Measurements from ENCODE around the gene ATP11C. TPM values are rescaled to one million over a fixed set of nuclear protein-coding genes. Genes with fewer than 3 reads are reported as not detected.
"Not testable (repeated sequence)": the region's sequence is repeated elsewhere in the genome, so short reads cannot be mapped to it uniquely, and the experiment has no call there.

ATP11C gene
- total and polyA plus RNA-seq, 5 donors from 2014 or later, result 2.9 to 19.4 (median 4.4) TPM

GRCh38 chrX:139850968-139851367 is 81.9 kb downstream of the ATP11C start:
- DNase-seq (no peak), ATAC-seq (ENCODE audit: low read depth in 2 of 2) (no peak)
- Histone ChIP-seq H3K27me3 (ENCODE audit: control insufficient read depth, insufficient read depth, low read length) (no peaks in the 10 kb centered on the region), H3K9me3 (ENCODE audit: control insufficient read depth in 2 of 2, low read length in 2 of 2) (no peaks in the 10 kb centered on the region), H3K36me3 (ENCODE audit: control insufficient read depth, insufficient read depth, low read length) (no peaks in the 10 kb centered on the region), H3K27ac (ENCODE audit: insufficient read depth, low read length, poor library complexity, severe bottlenecking) (no peak overlapping the region), H3K4me1 (ENCODE audit: control insufficient read depth, insufficient read depth, low read length, poor library complexity, severe bottlenecking) (no peaks in the 10 kb centered on the region), H3K4me3 (ENCODE audit: low read depth, low read length) (no peak overlapping the region)
- H3K27me3 Mint-ChIP-seq, result no peaks in the 10 kb centered on the region
- no peak overlapping the region for H3K4me3 Mint-ChIP-seq
- peaks cover 0 to 6% (median 1%) of the 10 kb centered on the region in 4 donors for H3K4me1 Mint-ChIP-seq
- no peak overlapping the region for H3K27ac Mint-ChIP-seq
- H3K9me3 Mint-ChIP-seq, result no peaks in the 10 kb centered on the region
- no peaks in the 10 kb centered on the region for H3K36me3 Mint-ChIP-seq

DNA sequence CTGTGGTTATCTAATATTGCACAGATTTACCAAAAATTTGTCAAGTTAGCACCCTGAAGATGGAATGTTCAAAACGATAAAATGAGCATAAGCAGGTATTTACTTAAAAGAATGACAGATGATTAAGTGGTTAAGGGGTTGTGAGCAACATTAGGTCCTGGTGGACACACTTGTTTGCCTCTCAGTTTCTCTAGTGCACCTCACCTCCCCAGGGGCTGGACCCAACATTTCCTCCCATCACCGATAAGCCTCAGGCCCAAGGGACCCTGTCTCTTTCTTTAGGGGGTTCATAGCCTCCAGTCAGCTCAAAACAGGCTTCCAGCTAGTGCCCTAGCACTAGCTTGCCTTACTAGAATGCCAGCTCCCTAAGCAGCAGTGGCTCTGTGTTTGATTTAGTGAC is 88.0 kb downstream of the ATP11C start:
- H3K4me1 Mint-ChIP-seq, result peaks cover 0 to 9% (median 4%) of the 10 kb centered on the region in 4 donors
- no peaks in the 10 kb centered on the region for H3K9me3 Mint-ChIP-seq
- Histone ChIP-seq H3K9me3 (ENCODE audit: control insufficient read depth in 2 of 2, low read length in 2 of 2) (no peaks in the 10 kb centered on the region), H3K27me3 (ENCODE audit: control insufficient read depth, insufficient read depth, low read length) (no peaks in the 10 kb centered on the region), H3K4me3 (ENCODE audit: low read depth, low read length) (no peak overlapping the region), H3K36me3 (ENCODE audit: control insufficient read depth, insufficient read depth, low read length) (no peaks in the 10 kb centered on the region), H3K27ac (ENCODE audit: insufficient read depth, low read length, poor library complexity, severe bottlenecking) (no peak overlapping the region), H3K4me1 (ENCODE audit: control insufficient read depth, insufficient read depth, low read length, poor library complexity, severe bottlenecking) (no peaks in the 10 kb centered on the region)
- no peaks in the 10 kb centered on the region for H3K27me3 Mint-ChIP-seq
- no peak for DNase-seq
- H3K4me3 Mint-ChIP-seq, result no peak overlapping the region
- H3K36me3 Mint-ChIP-seq, result peaks cover 4% of the 10 kb centered on the region
- ATAC-seq (ENCODE audit: low read depth in 2 of 2), result no peak
- H3K27ac Mint-ChIP-seq, result no peak overlapping the region

- DNase-seq, result no peak
- Mint-ChIP-seq H3K27me3 (no peaks in the 10 kb centered on the region), H3K27ac (no peak overlapping the region), H3K4me3 (no peak overlapping the region), H3K9me3 (peaks cover 0 to 4% (median 0%) of the 10 kb centered on the region in 7 donors), H3K36me3 (peaks cover 4% of the 10 kb centered on the region), H3K4me1 (peaks cover 0 to 9% (median 4%) of the 10 kb centered on the region in 4 donors)
- Histone ChIP-seq H3K27me3 (ENCODE audit: control insufficient read depth, insufficient read depth, low read length) (no peaks in the 10 kb centered on the region), H3K4me1 (ENCODE audit: control insufficient read depth, insufficient read depth, low read length, poor library complexity, severe bottlenecking) (no peaks in the 10 kb centered on the region), H3K36me3 (ENCODE audit: control insufficient read depth, insufficient read depth, low read length) (no peaks in the 10 kb centered on the region), H3K27ac (ENCODE audit: insufficient read depth, low read length, poor library complexity, severe bottlenecking) (no peak overlapping the region), H3K4me3 (ENCODE audit: low read depth, low read length) (no peak overlapping the region), H3K9me3 (ENCODE audit: control insufficient read depth in 2 of 2, low read length in 2 of 2) (no peaks in the 10 kb centered on the region)
- ATAC-seq (ENCODE audit: low read depth in 2 of 2), result no peak
These were observed 88.7 kb downstream of the ATP11C start for GRCh38 chrX:139844163-139844562.

DNA sequence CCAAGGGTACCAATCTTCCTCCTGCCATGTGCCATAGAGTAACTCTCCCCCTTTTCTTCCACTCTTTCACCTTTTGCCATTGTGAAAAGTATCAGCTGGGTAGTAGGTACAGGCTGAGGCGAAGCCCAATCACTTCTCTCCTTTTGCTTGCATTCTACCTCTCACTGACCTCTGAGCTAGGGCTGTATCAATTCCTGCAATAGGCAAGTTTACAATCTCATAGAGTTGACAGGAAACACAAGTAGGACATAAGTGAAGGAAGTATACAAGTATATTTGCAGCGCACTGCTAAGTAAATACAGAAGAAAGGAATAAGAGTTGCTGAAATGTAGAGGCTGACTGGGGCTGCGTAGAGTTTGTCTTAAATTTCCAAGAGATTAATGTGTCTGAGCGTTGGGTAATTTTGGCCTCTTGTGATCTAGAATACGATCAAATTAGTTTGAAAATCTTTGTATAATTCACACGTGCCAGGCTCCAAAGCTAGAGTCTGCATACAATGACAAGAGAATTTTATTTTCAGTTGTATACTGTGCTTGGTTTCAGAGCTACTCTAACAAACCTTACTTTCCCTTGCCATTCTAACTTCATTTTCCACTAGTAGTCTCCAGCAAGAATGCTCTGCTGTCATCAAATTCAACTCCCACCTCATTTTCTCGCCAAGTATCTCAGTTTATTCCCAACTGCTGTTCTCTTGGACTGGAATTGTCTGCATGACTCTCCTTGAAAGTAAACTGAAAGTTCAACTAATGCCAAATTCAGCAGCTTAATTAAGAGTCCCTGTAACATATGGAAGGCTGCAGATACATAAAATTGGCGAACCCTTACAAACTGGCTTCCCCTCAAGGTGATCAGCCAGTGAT is 90.3 kb downstream of the ATP11C start:
- H3K36me3 Mint-ChIP-seq, result peaks cover 4% of the 10 kb centered on the region
- no peaks in the 10 kb centered on the region for H3K27me3 Mint-ChIP-seq
- no peak overlapping the region for H3K4me3 Mint-ChIP-seq
- H3K27me3 ChIP-seq (ENCODE audit: control insufficient read depth, insufficient read depth, low read length), result no peaks in the 10 kb centered on the region
- no peaks in the 10 kb centered on the region for H3K4me1 ChIP-seq (ENCODE audit: control insufficient read depth, insufficient read depth, low read length, poor library complexity, severe bottlenecking)
- DNase-seq, result no peak
- H3K9me3 Mint-ChIP-seq, result peaks cover 0 to 8% (median 0%) of the 10 kb centered on the region in 7 donors
- H3K27ac Mint-ChIP-seq, result no peak overlapping the region
- H3K36me3 ChIP-seq (ENCODE audit: control insufficient read depth, insufficient read depth, low read length), result no peaks in the 10 kb centered on the region
- no peak overlapping the region for H3K27ac ChIP-seq (ENCODE audit: insufficient read depth, low read length, poor library complexity, severe bottlenecking)
- peaks cover 0 to 10% (median 4%) of the 10 kb centered on the region in 4 donors for H3K4me1 Mint-ChIP-seq
- H3K9me3 ChIP-seq (ENCODE audit: control insufficient read depth in 2 of 2, low read length in 2 of 2), result no peaks in the 10 kb centered on the region
- no peak overlapping the region for H3K4me3 ChIP-seq (ENCODE audit: low read depth, low read length)
- ATAC-seq (ENCODE audit: low read depth in 2 of 2), result no peak

GRCh38 chrX:139836335-139836734 is 96.5 kb downstream of the ATP11C start:
- not testable (repeated sequence) for DNase-seq; H3K9me3 ChIP-seq (ENCODE audit: control insufficient read depth in 2 of 2, low read length in 2 of 2); H3K36me3 Mint-ChIP-seq; H3K27me3 Mint-ChIP-seq; H3K9me3 Mint-ChIP-seq; ATAC-seq (ENCODE audit: low read depth in 2 of 2); H3K4me3 ChIP-seq (ENCODE audit: low read depth, low read length); H3K27ac Mint-ChIP-seq; H3K36me3 ChIP-seq (ENCODE audit: control insufficient read depth, insufficient read depth, low read length); H3K27me3 ChIP-seq (ENCODE audit: control insufficient read depth, insufficient read depth, low read length); H3K4me3 Mint-ChIP-seq; H3K27ac ChIP-seq (ENCODE audit: insufficient read depth, low read length, poor library complexity, severe bottlenecking); H3K4me1 ChIP-seq (ENCODE audit: control insufficient read depth, insufficient read depth, low read length, poor library complexity, severe bottlenecking)
- H3K4me1 Mint-ChIP-seq, result peaks cover 0 to 16% (median 11%) of the 10 kb centered on the region in 4 donors

DNA sequence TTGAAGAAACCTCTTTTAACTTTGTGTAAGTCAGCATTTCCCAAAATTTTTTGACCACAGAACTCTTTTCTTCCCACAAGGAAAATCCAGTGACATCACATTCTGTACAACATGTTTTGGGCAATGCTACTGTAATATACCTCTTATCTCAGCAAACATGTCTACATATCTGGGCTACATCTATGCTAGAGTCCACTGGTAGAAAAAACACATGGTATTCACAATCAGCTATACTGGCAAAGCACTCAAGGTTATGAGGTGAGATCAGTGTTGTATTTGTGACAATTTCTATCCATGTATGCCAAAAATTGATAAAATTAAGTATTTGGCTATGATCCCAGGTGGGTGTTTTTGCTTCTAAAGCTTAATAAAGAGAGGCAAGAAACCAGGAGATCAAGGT is 98.0 kb downstream of the ATP11C start:
- Mint-ChIP-seq H3K27ac (no peak overlapping the region), H3K36me3 (no peaks in the 10 kb centered on the region), H3K4me1 (peaks cover 0 to 22% (median 14%) of the 10 kb centered on the region in 4 donors), H3K4me3 (no peak overlapping the region), H3K9me3 (peaks cover 0 to 8% (median 0%) of the 10 kb centered on the region in 7 donors), H3K27me3 (no peaks in the 10 kb centered on the region)
- no peak for ATAC-seq (ENCODE audit: low read depth in 2 of 2)
- no peak overlapping the region for H3K27ac ChIP-seq (ENCODE audit: insufficient read depth, low read length, poor library complexity, severe bottlenecking)
- no peaks in the 10 kb centered on the region for H3K27me3 ChIP-seq (ENCODE audit: control insufficient read depth, insufficient read depth, low read length)
- H3K9me3 ChIP-seq (ENCODE audit: control insufficient read depth in 2 of 2, low read length in 2 of 2), result no peaks in the 10 kb centered on the region
- H3K4me3 ChIP-seq (ENCODE audit: low read depth, low read length), result no peak overlapping the region
- no peak for DNase-seq
- no peaks in the 10 kb centered on the region for H3K4me1 ChIP-seq (ENCODE audit: control insufficient read depth, insufficient read depth, low read length, poor library complexity, severe bottlenecking)
- no peaks in the 10 kb centered on the region for H3K36me3 ChIP-seq (ENCODE audit: control insufficient read depth, insufficient read depth, low read length)

- DNase-seq, result no peak
- Histone ChIP-seq H3K4me3 (ENCODE audit: low read depth, low read length) (no peak overlapping the region), H3K9me3 (ENCODE audit: control insufficient read depth in 2 of 2, low read length in 2 of 2) (no peaks in the 10 kb centered on the region), H3K27me3 (ENCODE audit: control insufficient read depth, insufficient read depth, low read length) (no peaks in the 10 kb centered on the region), H3K36me3 (ENCODE audit: control insufficient read depth, insufficient read depth, low read length) (no peaks in the 10 kb centered on the region), H3K27ac (ENCODE audit: insufficient read depth, low read length, poor library complexity, severe bottlenecking) (no peak overlapping the region), H3K4me1 (ENCODE audit: control insufficient read depth, insufficient read depth, low read length, poor library complexity, severe bottlenecking) (no peaks in the 10 kb centered on the region)
- no peak overlapping the region for H3K27ac Mint-ChIP-seq
- H3K9me3 Mint-ChIP-seq, result no peaks in the 10 kb centered on the region
- no peaks in the 10 kb centered on the region for H3K27me3 Mint-ChIP-seq
- H3K4me3 Mint-ChIP-seq, result no peak overlapping the region
- no peak for ATAC-seq (ENCODE audit: low read depth in 2 of 2)
- H3K4me1 Mint-ChIP-seq, result peaks cover 0 to 23% (median 16%) of the 10 kb centered on the region in 4 donors
- H3K36me3 Mint-ChIP-seq, result no peaks in the 10 kb centered on the region
These were observed 100.0 kb downstream of the ATP11C start for GRCh38 chrX:139832718-139833309.
